Fibroblast of mammary gland (primary cell): ENCODE measurements around the gene ADGRD2.

ENCODE experiments used
- DNase-seq: peaks from one replicate; pipeline ENCODE4 v3.0.0-alpha.2; 2010; ENCODE audit warnings: low read depth
- H3K4me3 ChIP-seq: 2 replicates; pipeline ENCODE4 v1.5.1; 2011; ENCODE audit warnings: low read depth, mild to moderate bottlenecking, low read length, moderate library complexity; ENCODE audit not compliant: control insufficient read depth
- TF ChIP-seq, protein P1 (sequence below): conservative IDR thresholded peaks from 2 replicates; pipeline ENCODE4 v1.5.1; 2011; ENCODE audit warnings: low read depth, low read length, inconsistent platforms; ENCODE audit not compliant: control insufficient read depth, insufficient read depth

Gene ADGRD2

GRCh38 chr9:124467410-124468060 lies 17.3 kb downstream of the ADGRD2 start:
- no peak for DNase-seq
- TF ChIP-seq, protein P1, sequence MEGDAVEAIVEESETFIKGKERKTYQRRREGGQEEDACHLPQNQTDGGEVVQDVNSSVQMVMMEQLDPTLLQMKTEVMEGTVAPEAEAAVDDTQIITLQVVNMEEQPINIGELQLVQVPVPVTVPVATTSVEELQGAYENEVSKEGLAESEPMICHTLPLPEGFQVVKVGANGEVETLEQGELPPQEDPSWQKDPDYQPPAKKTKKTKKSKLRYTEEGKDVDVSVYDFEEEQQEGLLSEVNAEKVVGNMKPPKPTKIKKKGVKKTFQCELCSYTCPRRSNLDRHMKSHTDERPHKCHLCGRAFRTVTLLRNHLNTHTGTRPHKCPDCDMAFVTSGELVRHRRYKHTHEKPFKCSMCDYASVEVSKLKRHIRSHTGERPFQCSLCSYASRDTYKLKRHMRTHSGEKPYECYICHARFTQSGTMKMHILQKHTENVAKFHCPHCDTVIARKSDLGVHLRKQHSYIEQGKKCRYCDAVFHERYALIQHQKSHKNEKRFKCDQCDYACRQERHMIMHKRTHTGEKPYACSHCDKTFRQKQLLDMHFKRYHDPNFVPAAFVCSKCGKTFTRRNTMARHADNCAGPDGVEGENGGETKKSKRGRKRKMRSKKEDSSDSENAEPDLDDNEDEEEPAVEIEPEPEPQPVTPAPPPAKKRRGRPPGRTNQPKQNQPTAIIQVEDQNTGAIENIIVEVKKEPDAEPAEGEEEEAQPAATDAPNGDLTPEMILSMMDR, result no peak
- H3K4me3 ChIP-seq, result no peak overlapping the region

DNA sequence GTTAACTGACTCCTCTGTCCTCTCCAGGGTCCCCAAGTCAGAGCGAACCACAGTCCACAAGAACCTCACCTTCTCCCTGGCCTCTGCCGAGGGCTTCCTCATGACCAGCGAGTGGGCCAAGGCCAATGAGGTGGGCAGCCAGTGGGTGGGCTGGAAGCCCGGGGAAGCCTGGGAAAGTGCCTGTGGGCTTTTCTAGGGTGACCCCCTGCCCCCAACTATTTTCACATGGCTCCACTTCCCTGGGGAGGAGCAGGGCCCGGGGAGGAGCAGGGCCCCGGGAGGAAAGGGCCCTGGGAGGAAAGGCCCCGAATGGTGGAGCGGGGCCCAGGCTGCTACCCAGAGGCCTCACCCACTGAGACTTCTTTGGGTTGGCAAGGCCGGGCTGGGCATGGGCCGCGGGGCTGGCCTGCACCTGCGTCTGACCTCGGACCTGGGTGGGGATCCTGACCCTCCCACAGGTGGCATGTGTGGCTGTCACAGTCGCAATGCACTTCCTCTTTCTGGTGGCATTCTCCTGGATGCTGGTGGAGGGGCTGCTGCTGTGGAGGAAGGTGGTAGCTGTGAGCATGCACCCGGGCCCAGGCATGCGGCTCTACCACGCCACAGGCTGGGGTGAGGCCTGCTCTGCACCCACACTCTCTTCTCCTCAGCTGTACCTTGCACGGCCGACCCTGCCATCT lies 17.9 kb downstream of the ADGRD2 start:
- H3K4me3 ChIP-seq, result no peak overlapping the region
- DNase-seq, result no peak
- TF ChIP-seq, protein P1, result no peak

DNA sequence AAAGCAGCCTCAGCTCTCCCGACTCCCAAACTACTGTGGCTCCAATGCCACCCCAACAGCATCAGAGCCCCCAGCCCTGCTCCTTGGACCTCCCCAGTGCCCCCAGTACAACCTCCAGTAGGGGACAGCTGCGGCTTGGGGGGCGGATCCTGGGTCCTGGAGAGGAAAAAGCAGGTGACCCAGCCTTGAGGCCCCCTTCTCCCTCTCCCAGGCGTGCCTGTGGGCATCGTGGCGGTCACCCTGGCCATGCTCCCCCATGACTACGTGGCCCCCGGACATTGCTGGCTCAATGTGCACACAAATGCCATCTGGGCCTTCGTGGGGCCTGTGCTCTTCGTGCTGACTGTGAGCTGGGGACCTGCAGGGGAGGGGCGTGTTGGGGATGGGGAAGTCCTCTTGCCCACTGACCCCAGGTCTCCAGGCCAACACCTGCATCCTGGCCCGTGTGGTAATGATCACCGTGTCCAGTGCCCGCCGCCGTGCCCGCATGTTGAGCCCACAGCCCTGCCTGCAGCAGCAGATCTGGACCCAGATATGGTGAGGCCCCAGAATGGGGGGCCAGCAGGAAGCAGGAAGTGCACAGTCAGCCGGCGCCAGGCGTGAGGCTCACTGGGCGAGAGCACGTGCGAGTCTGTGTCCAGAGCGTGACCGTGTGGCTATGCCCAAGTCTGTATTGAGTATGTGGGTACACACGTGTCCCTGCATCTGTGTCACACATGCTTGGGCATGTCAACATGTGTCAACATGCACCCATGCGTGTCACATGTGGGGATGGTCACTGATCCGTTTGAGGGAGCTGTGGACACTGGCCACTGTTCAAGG lies 19.0 kb downstream of the ADGRD2 start:
- DNase-seq, result no peak
- no peak overlapping the region for H3K4me3 ChIP-seq
- TF ChIP-seq, protein P1, result no peak

DNA sequence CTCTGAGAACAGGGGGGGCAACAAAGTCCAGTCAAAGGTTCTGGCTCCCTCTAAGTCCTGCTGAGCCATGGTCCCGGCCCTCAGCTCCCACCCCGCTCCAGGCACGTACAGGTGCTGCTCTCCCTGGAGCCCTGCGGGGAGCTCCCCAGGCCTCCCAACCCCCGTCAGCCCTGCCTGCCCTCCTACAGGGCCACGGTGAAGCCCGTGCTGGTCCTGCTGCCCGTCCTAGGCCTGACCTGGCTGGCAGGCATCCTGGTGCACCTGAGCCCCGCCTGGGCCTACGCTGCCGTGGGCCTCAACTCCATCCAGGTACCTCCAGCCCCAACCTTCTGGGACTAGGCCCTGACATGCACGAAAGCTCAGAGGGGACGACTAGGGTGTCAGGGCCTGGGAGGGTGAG lies 20.1 kb downstream of the ADGRD2 start:
- DNase-seq, result no peak
- TF ChIP-seq, protein P1, result no peak
- no peak overlapping the region for H3K4me3 ChIP-seq

GRCh38 chr9:124470726-124471125 lies 20.5 kb downstream of the ADGRD2 start:
- TF ChIP-seq, protein P1, result no peak
- no peak for DNase-seq

DNA sequence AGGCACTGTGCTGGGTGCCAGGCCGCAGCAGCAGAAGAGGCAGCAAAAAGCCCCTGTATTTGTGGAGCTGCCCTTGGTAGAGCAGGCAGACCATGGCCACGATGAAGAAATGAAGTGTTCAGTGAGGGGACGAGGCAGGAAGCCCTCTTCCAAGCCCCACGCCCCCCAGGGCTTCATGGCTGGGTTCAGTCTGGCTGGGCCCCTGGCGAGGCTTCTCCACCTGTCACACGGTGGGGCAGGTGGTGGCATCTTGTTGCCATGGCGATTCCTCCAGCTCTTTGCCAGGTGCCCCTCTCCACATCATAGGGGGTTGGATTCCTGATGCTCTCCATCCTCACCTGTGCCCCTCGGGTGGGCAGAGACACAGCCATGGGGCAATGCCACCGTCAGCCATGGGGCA lies 21.5 kb downstream of the ADGRD2 start:
- DNase-seq, result no peak
- no peak overlapping the region for H3K4me3 ChIP-seq
- TF ChIP-seq, protein P1, result no peak

More at GRCh38 chr9:124470726-124471125, 20.5 kb downstream of the ADGRD2 start:
- H3K4me3 ChIP-seq, result no peak overlapping the region
